ENCODE measurements around the gene EDN1. TPM values are rescaled to one million over a fixed set of nuclear protein-coding genes. Genes with fewer than 3 reads are reported as not detected.

EDN1 gene
- total RNA-seq, 4 donors from 2014 or later: 3.6 to 23.2 (median 14.2) TPM

DNA sequence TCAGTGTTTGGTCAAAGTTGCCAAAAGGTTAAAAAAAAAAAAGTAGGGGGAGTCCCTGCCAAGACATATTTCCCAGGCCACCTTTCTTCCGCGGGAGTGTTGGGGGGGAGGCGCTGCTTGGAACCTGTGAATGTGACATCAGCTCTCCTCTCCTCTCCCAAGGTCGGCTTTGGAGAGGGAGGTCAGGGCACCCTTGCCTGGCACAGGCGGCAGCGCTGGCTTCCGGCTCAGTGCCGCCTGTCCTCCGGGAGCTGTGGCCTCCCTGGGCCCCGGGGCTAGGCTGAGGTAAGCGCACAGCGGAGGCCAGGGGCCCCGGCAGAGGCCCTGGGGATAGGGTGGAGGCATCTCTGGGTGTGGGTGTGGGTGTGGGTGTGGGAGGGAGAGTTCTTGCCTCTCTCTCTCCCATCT is 1.9 kb upstream of the EDN1 start:
- Histone ChIP-seq H3K27ac (peak overlapping the region in 2 of 4 donors; percentile 73 to 75), H3K4me3 (no peak overlapping the region), H3K9me3 (no peaks in the 10 kb centered on the region), H3K36me3 (no peaks in the 10 kb centered on the region), H3K27me3 (no peaks in the 10 kb centered on the region), H3K4me1 (peaks cover 0 to 54% (median 18%) of the 10 kb centered on the region in 4 donors)
- TF ChIP-seq, protein P1, sequence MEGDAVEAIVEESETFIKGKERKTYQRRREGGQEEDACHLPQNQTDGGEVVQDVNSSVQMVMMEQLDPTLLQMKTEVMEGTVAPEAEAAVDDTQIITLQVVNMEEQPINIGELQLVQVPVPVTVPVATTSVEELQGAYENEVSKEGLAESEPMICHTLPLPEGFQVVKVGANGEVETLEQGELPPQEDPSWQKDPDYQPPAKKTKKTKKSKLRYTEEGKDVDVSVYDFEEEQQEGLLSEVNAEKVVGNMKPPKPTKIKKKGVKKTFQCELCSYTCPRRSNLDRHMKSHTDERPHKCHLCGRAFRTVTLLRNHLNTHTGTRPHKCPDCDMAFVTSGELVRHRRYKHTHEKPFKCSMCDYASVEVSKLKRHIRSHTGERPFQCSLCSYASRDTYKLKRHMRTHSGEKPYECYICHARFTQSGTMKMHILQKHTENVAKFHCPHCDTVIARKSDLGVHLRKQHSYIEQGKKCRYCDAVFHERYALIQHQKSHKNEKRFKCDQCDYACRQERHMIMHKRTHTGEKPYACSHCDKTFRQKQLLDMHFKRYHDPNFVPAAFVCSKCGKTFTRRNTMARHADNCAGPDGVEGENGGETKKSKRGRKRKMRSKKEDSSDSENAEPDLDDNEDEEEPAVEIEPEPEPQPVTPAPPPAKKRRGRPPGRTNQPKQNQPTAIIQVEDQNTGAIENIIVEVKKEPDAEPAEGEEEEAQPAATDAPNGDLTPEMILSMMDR (IDR thresholded peaks at IDR 0.05): no peak
- TF ChIP-seq POLR2AphosphoS5 (IDR thresholded peaks at IDR 0.05) (no peak), POLR2A (IDR thresholded peaks at IDR 0.05) (no peak), EP300 (IDR thresholded peaks at IDR 0.05; ENCODE audit: low read depth) (no peak)
- intact Hi-C loops (cut with DNase I; ENCODE audit: low total_unique reads) (no loop called here), in situ Hi-C loops (cut with MboI; ENCODE audit: low pct_ligation_motif_present in 1 of 4, low pct_unique_long_range_greater_than_20kb in 1 of 4, low sequenced_read_pairs in 3 of 4) (no loop called here)
- WGBS, 2 donors (ENCODE audit: low coverage in 1 of 2): 83% methylated on average over 13 of the region's 13 CpGs; no CpG with 5 or more reads in 1 of the 2 donors
- DNase-seq: no peak

DNA sequence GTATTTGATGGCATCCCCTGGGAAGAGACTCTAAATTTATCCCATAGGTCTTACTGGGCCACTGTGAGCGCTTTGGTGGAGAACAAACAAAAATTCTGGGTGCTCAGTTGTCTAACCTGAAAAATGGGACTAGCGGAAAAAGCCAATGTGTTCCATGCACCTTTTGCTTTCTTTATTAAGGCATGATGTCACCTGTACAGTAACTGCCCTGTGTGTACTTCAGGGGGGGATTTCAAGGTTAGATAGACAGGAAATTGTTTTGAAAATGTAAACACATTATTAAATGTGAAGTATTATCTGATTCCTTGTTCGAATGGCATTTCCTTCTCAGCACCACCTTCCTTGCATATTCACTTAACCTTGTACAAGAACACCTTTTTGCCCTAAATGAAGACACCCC is 1.2 kb upstream of the EDN1 start:
- 67 to 72% methylated on average over 3 of the region's 3 CpGs for WGBS, 2 donors (ENCODE audit: low coverage in 1 of 2)
- TF ChIP-seq POLR2AphosphoS5 (IDR thresholded peaks at IDR 0.05) (no peak), EP300 (IDR thresholded peaks at IDR 0.05; ENCODE audit: low read depth) (no peak), POLR2A (IDR thresholded peaks at IDR 0.05) (no peak)
- TF ChIP-seq, protein P1 (IDR thresholded peaks at IDR 0.05): no peak
- Histone ChIP-seq H3K36me3 (no peaks in the 10 kb centered on the region), H3K27ac (peak overlapping the region in 3 of 4 donors; percentile 73 to 82 (median 75)), H3K27me3 (no peaks in the 10 kb centered on the region), H3K4me3 (peak overlapping the region in 1 of 4 donors; percentile 56), H3K9me3 (no peaks in the 10 kb centered on the region), H3K4me1 (peaks cover 0 to 60% (median 18%) of the 10 kb centered on the region in 4 donors)
- DNase-seq: no peak
- in situ Hi-C loops (cut with MboI; ENCODE audit: low pct_ligation_motif_present in 1 of 4, low pct_unique_long_range_greater_than_20kb in 1 of 4, low sequenced_read_pairs in 3 of 4) (no loop called here), intact Hi-C loops (cut with DNase I; ENCODE audit: low total_unique reads) (no loop called here)

DNA sequence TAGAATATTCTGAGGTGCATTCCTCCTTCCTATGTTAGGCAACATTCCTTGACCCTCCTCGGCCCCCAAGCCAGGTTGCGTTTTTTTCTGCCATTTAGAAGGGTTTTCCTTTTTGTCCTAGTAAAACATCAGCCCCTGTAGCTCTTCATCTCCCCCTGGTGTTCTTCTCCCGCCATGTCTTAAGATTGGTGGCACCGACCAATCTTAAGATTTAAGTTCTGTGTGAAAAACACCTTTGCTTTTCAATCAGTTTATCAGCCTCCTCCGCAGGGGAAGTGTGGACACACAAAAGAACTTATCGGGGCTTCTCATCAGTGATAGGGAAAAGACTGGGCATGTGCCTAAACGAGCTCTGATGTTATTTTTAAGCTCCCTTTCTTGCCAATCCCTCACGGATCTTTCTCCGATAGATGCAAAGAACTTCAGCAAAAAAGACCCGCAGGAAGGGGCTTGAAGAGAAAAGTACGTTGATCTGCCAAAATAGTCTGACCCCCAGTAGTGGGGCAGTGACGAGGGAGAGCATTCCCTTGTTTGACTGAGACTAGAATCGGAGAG is 719 bp upstream of the EDN1 start:
- no peaks in the 10 kb centered on the region for H3K9me3 ChIP-seq
- DNase-seq: peak; percentile 76
- H3K27me3 ChIP-seq: no peaks in the 10 kb centered on the region
- TF ChIP-seq, protein P1 (IDR thresholded peaks at IDR 0.05): peak; percentile 71 to 89 (median 86)
- no peak for TF ChIP-seq EP300 (IDR thresholded peaks at IDR 0.05; ENCODE audit: low read depth)
- 0 to 2% methylated on average over 6 to 13 of the region's 13 CpGs for WGBS, 2 donors (ENCODE audit: low coverage in 1 of 2)
- in situ Hi-C loops (cut with MboI; ENCODE audit: low pct_ligation_motif_present in 1 of 4, low pct_unique_long_range_greater_than_20kb in 1 of 4, low sequenced_read_pairs in 3 of 4) (no loop called here), intact Hi-C loops (cut with DNase I; ENCODE audit: low total_unique reads) (no loop called here)
- H3K4me3 ChIP-seq: peak overlapping the region; percentile 11 to 56 (median 38)
- H3K36me3 ChIP-seq: no peaks in the 10 kb centered on the region
- H3K4me1 ChIP-seq: peaks cover 0 to 65% (median 18%) of the 10 kb centered on the region in 4 donors
- peak overlapping the region; percentile 73 to 82 (median 76) for H3K27ac ChIP-seq

DNA sequence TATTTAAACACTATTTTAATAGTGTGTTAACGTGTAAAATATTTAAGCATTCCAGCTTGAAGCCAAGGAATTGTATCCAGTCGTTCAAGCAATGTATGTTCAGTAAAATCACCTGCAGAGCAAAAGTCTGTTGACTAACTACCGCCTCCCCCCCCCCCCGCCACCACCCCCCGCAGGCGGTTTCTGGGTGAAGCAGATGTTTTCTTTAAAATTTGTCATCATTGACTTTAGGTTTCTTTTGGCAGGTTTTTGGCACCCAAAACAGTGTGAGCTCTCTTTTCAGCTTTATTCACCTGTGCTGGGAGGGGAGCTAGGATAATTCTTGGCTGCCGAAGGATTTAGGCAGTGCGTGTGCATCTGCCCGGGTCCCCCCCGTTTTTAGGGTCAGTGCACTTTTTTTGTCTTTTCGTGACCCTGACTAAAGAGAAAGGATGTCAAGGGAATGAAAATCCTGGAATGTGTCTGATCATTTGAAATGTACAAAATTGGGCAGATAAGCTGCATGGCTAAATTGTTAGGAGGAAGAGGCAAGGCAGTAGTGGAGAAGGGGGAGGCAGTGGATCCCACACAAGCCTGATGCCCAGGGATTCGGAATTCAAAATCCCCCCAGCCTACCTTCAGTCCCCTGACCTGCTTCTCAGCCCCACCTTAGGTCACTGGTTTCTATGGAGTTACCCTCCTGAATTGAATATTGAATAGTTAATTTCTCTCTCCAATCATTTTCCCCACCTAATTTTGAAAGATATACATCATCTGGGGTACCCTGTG is 1.1 kb downstream of the EDN1 start:
- intact Hi-C loops (cut with DNase I; ENCODE audit: low total_unique reads) (loop anchor here (10.0 kb wide), 1 partner anchor 314 kb away; no protein-coding TSS in a partner anchor), in situ Hi-C loops (cut with MboI; ENCODE audit: low pct_ligation_motif_present in 1 of 4, low pct_unique_long_range_greater_than_20kb in 1 of 4, low sequenced_read_pairs in 3 of 4) (loop anchor here in 2 of 4 donors (5.0 to 10.0 kb wide), 2 partner anchors 311 to 314 kb away; no protein-coding TSS in a partner anchor)
- TF ChIP-seq EP300 (IDR thresholded peaks at IDR 0.05; ENCODE audit: low read depth) (no peak), POLR2AphosphoS5 (IDR thresholded peaks at IDR 0.05) (no peak), POLR2A (IDR thresholded peaks at IDR 0.05) (no peak)
- TF ChIP-seq, protein P1 (IDR thresholded peaks at IDR 0.05): no peak
- WGBS, 2 donors (ENCODE audit: low coverage in 1 of 2): 30 to 37% methylated on average over 8 to 12 of the region's 12 CpGs
- H3K9me3 ChIP-seq: no peaks in the 10 kb centered on the region
- DNase-seq: no peak
- peaks cover 2 to 75% (median 22%) of the 10 kb centered on the region in 4 donors for H3K4me1 ChIP-seq
- H3K27me3 ChIP-seq: no peaks in the 10 kb centered on the region
- peak overlapping the region in 3 of 4 donors; percentile 34 to 56 (median 41) for H3K4me3 ChIP-seq
- H3K27ac ChIP-seq: peak overlapping the region; percentile 73 to 82 (median 76)
- H3K36me3 ChIP-seq: no peaks in the 10 kb centered on the region
